SU-DHL-6 (cell line): Measurements from ENCODE around the gene TBC1D10B.

Source experiments
- EZH2phosphoT487 ChIP-seq: fragments of 200-600 bp; sonication (generic), shearing (Covaris generic); conservative IDR thresholded peaks from 2 replicates; pipeline ENCODE4 v1.6.1; 2018; ENCODE audit warnings: mild to moderate bottlenecking, antibody characterized with exemption, low read length, moderate library complexity, mixed read lengths
- TF ChIP-seq, protein P1 (sequence below): fragments of 200-600 bp; sonication (generic); IDR thresholded peaks from one replicate; pipeline ENCODE4 v1.5.1; 2017; ENCODE audit warnings: antibody characterized with exemption, mild to moderate bottlenecking, low read length, moderate library complexity; ENCODE audit not compliant: insufficient read depth, poor library complexity, severe bottlenecking

DNA sequence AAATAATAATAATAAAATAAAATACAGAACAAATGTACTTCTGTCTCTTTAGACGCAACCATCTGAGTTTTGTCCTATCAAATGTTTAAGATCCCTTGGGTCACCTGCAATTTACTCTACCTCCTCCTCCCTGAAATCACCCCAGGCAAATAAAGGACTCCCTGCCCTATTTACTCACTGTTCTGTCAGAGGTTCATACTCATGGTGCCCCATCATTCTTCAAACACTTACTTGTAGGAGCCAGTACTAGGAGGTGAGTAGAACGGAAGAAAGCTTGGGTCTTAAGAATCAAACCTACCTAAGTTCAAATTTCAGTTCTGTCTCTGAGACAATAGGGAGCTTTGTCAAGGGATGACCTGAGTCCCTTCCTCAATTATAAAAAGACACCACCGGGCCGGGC lies 3.8 kb downstream of the TBC1D10B start:
- TF ChIP-seq, protein P1, sequence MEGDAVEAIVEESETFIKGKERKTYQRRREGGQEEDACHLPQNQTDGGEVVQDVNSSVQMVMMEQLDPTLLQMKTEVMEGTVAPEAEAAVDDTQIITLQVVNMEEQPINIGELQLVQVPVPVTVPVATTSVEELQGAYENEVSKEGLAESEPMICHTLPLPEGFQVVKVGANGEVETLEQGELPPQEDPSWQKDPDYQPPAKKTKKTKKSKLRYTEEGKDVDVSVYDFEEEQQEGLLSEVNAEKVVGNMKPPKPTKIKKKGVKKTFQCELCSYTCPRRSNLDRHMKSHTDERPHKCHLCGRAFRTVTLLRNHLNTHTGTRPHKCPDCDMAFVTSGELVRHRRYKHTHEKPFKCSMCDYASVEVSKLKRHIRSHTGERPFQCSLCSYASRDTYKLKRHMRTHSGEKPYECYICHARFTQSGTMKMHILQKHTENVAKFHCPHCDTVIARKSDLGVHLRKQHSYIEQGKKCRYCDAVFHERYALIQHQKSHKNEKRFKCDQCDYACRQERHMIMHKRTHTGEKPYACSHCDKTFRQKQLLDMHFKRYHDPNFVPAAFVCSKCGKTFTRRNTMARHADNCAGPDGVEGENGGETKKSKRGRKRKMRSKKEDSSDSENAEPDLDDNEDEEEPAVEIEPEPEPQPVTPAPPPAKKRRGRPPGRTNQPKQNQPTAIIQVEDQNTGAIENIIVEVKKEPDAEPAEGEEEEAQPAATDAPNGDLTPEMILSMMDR: no peak
- TF ChIP-seq EZH2phosphoT487: no peak
